Sigmoid colon (tissue), 7 donors: ENCODE data around the gene RAD51AP2. TPM values are rescaled to one million over a fixed set of nuclear protein-coding genes. Genes with fewer than 3 reads are reported as not detected.

ENCODE experiments used
- DNase-seq: peaks from one replicate; pipeline ENCODE4 v3.0.0-alpha.2; 2019
- H3K27ac ChIP-seq, 4 donors: fragments of 200-600 bp; sonication (generic); one replicate each; pipeline ENCODE4 v1.5.1; 2016 to 2019; ENCODE audit warnings: mild to moderate bottlenecking in 1 of 4
- H3K27me3 ChIP-seq, 3 donors: fragments of 200-600 bp; sonication (generic); one replicate each; pipeline ENCODE4 v1.5.1; 2019; ENCODE audit warnings: mild to moderate bottlenecking in 1 of 3
- H3K36me3 ChIP-seq, 4 donors: fragments of 200-600 bp; sonication (generic); one replicate each; pipeline ENCODE4 v1.5.1; 2016 to 2019
- H3K4me1 ChIP-seq, 4 donors: fragments of 200-600 bp; sonication (generic); one replicate each; pipeline ENCODE4 v1.5.1; 2017 to 2019
- H3K4me3 ChIP-seq, 4 donors: fragments of 200-600 bp; sonication (generic); one replicate each; pipeline ENCODE4 v1.5.1; 2017 to 2019; ENCODE audit warnings: mild to moderate bottlenecking in 2 of 4, moderate library complexity in 1 of 4
- H3K9me3 ChIP-seq, 4 donors: fragments of 200-600 bp in 3 of 4; sonication (generic) in 3 of 4; one replicate each; pipeline versions ENCODE4 v1.5.1 to v1.6.1; 2013 to 2019
- EP300 ChIP-seq, 4 donors: sonication (generic); formaldehyde crosslinking; IDR thresholded peaks; one replicate each; pipeline ENCODE4 v1.6.1; 2017; ENCODE audit warnings: antibody characterized with exemption in 4 of 4
- POLR2A ChIP-seq, 2 donors: fragments of 450-650 bp; IDR thresholded peaks; one replicate each; pipeline ENCODE4 v1.6.1; 2016; ENCODE audit warnings: antibody characterized with exemption in 2 of 2, mild to moderate bottlenecking in 2 of 2, moderate library complexity in 2 of 2
- POLR2AphosphoS5 ChIP-seq, 4 donors: sonication (generic); formaldehyde crosslinking; IDR thresholded peaks; one replicate each; pipeline ENCODE4 v1.6.1; 2017; ENCODE audit warnings: antibody characterized with exemption in 4 of 4
- WGBS, 2 donors: extraction: QIAGEN DNeasy Blood & Tissue Kit; methylation state at CpG; one replicate each; pipeline ENCODE4 v1.1.7; 2013; 5-methylcytosine and 5-hydroxymethylcytosine counted together
- intact Hi-C: fragments of 100-400 bp; cut with DNase I; formaldehyde crosslinking; loops from one replicate; pipeline ENCODE4 v1.15.1; 2023
- polyA plus RNA-seq, 3 donors: library from polyadenylated mRNA; stranded (reverse); fragments of 200-250 nt; gene quantifications; one replicate each; pipeline ENCODE4 v1.2.3, GENCODE V29; 2013
- total RNA-seq, 4 donors: library from RNA; depleted of rRNA; stranded (reverse); fragments of >200 nt; gene quantifications; one replicate each; pipeline ENCODE4 v1.1.0, GENCODE V29; 2016
- TF ChIP-seq, protein P1 (sequence below), 4 experiments: fragments of 450-650 bp in 3 of 4; fragments of 200-600 bp in 1 of 4; IDR thresholded peaks; one replicate each; pipeline ENCODE4 v1.5.1; 2016 to 2019; ENCODE audit warnings: antibody characterized with exemption in 4 of 4, mild to moderate bottlenecking in 3 of 4, moderate library complexity in 2 of 4
- donor health status: healthy with polysubstance abuse.
- donor health status: Bipolar disorder and iron deficiency.
- donor health status: healthy.

The RAD51AP2 gene
- total and polyA plus RNA-seq, 7 donors, result 0.01 to 0.16 TPM; not detected in 5

DNA sequence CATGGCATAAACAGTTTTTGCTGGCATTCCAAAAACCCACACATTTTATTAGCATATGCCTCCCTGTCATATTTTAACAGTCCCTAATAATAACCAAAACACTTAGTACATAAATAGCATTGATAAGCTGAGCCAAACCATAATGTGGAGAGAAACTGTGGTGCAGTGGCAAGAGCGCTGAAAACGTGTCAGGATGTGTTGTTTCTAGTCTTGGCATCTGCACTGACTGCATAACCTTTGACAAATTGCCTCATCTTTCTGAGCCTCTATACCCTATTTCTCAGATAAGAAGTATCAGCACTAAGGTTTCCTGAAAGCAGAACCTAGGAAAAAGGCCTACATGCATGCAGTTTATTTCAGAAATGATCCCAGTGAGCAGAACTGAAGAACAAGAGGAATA, 41.4 kb downstream of the RAD51AP2 start:
- Histone ChIP-seq H3K4me1 (no peaks in the 10 kb centered on the region), H3K4me3 (no peak overlapping the region), H3K9me3 (no peaks in the 10 kb centered on the region), H3K36me3 (no peaks in the 10 kb centered on the region), H3K27ac (no peak overlapping the region), H3K27me3 (no peaks in the 10 kb centered on the region)
- intact Hi-C loops, result no loop called here
- TF ChIP-seq POLR2A (IDR thresholded peaks at IDR 0.05), result no peak
- TF ChIP-seq EP300 (IDR thresholded peaks at IDR 0.05), result no peak
- TF ChIP-seq, protein P1, sequence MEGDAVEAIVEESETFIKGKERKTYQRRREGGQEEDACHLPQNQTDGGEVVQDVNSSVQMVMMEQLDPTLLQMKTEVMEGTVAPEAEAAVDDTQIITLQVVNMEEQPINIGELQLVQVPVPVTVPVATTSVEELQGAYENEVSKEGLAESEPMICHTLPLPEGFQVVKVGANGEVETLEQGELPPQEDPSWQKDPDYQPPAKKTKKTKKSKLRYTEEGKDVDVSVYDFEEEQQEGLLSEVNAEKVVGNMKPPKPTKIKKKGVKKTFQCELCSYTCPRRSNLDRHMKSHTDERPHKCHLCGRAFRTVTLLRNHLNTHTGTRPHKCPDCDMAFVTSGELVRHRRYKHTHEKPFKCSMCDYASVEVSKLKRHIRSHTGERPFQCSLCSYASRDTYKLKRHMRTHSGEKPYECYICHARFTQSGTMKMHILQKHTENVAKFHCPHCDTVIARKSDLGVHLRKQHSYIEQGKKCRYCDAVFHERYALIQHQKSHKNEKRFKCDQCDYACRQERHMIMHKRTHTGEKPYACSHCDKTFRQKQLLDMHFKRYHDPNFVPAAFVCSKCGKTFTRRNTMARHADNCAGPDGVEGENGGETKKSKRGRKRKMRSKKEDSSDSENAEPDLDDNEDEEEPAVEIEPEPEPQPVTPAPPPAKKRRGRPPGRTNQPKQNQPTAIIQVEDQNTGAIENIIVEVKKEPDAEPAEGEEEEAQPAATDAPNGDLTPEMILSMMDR (IDR thresholded peaks at IDR 0.05), result no peak
- no peak for TF ChIP-seq POLR2AphosphoS5 (IDR thresholded peaks at IDR 0.05)
- WGBS, 2 donors, result 74 to 83% methylated on average over 2 of the region's 2 CpGs
- DNase-seq, result no peak

DNA sequence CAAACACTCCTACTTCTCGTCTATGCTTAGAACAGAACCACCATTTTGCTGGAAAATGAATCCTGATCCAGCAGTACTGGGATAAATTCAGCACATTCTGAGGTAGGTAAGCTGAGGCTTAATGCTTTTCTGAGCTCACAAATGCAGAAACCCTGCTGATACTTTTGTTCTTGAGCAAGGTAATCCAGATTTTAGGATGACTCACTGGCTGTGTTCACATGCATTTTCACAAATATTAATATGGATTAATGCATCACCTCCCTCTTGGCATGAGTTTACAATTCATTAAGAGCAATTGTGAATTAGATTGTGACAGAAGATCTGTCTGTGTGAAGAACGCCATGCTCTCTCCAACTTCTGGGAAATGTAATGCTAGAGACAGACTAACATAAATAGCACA, 42.2 kb downstream of the RAD51AP2 start:
- TF ChIP-seq EP300 (IDR thresholded peaks at IDR 0.05) (no peak), POLR2A (IDR thresholded peaks at IDR 0.05) (no peak), POLR2AphosphoS5 (IDR thresholded peaks at IDR 0.05) (no peak)
- TF ChIP-seq, protein P1 (IDR thresholded peaks at IDR 0.05), result no peak
- Histone ChIP-seq H3K9me3 (no peaks in the 10 kb centered on the region), H3K27me3 (no peaks in the 10 kb centered on the region), H3K36me3 (no peaks in the 10 kb centered on the region), H3K27ac (no peak overlapping the region), H3K4me3 (no peak overlapping the region), H3K4me1 (no peaks in the 10 kb centered on the region)
- intact Hi-C loops, result no loop called here
- 76 to 89% methylated on average over 2 of the region's 2 CpGs for WGBS, 2 donors
- no peak for DNase-seq

DNA sequence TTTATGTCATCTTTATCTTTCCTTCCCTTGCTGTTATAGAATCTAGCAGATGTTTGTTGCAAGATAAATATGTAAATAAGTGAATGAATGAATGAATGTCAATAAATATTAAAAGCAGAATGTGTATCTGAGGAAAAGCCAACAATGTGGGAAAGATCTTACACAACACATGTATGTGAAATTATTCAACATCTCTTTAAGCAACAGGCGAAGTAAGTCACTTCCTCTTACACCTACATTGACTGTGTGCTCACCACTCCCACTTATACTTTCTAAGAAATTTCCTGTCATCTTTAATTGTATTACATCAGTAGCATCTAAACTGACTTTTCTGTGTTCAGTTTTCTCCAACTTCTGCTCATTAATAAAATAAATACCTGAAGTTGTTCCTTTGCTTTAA, 43.0 kb downstream of the RAD51AP2 start:
- Histone ChIP-seq H3K4me3 (no peak overlapping the region), H3K27ac (no peak overlapping the region), H3K9me3 (no peaks in the 10 kb centered on the region), H3K4me1 (no peaks in the 10 kb centered on the region), H3K27me3 (no peaks in the 10 kb centered on the region), H3K36me3 (no peaks in the 10 kb centered on the region)
- DNase-seq, result no peak
- intact Hi-C loops, result no loop called here
- TF ChIP-seq POLR2A (IDR thresholded peaks at IDR 0.05) (no peak), EP300 (IDR thresholded peaks at IDR 0.05) (no peak), POLR2AphosphoS5 (IDR thresholded peaks at IDR 0.05) (no peak)
- TF ChIP-seq, protein P1 (IDR thresholded peaks at IDR 0.05), result no peak
- 71 to 77% methylated on average over 1 of the region's 1 CpG for WGBS, 2 donors

DNA sequence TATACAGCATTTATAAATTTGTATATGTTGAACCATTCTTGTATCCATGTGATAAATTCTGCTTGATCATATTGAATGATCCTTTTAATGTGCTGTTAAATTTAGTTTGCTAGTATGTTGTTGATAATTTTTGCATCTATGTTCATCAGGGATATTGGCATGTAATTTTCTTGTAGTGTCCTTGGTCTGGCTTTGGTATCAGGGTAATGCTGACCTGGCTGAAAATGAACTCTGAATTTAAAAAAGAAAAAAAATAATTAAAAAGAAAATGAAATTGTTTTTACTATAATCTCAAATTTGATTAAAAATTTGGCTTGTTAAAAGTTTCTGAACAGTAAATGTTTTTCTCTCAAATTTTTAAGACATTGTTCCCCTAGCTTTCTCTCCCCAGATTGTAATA, 46.3 kb downstream of the RAD51AP2 start:
- intact Hi-C loops, result no loop called here
- DNase-seq, result no peak
- Histone ChIP-seq H3K4me1 (no peaks in the 10 kb centered on the region), H3K9me3 (no peaks in the 10 kb centered on the region), H3K27ac (no peak overlapping the region), H3K36me3 (no peaks in the 10 kb centered on the region), H3K27me3 (no peaks in the 10 kb centered on the region), H3K4me3 (no peak overlapping the region)
- TF ChIP-seq POLR2A (IDR thresholded peaks at IDR 0.05), result no peak

DNA sequence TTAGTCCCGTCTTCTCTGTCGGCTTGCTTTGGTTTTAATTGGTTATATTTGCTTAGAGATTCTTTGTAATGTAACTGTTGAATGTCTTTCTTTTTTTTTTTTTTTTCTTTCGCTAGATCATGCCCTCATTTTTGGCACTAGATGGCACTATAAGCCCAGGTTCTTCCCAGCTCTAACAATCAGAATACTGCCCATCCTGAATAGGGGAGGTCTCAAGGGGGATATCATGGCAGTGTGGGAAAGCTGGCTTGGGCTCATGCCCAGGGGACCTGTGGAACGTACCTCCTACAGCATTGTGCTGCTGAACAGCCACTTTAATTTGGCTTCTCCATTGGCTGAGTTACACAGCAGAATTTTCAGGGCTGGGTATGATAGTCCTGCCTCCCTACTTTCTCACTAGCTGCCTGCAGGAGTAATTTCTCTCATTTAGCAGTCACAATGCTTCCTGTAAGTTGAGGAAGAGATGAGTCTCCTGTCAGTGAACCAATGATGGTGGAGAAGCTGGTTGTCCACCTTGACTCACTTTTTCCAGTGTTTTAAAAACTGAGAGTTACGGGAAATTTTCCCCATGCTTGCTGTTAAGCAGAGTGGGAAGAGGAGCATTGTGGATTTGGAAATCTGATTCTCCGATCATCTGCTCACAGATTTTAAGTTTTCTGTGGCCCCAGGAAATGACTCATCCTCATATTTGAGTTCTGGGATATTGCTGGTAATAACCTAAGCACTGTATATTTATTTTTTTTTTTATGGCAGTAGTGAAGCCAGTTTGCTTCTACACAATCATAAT, 47.2 kb downstream of the RAD51AP2 start:
- H3K4me3 ChIP-seq, result no peak overlapping the region
- no peaks in the 10 kb centered on the region for H3K36me3 ChIP-seq
- H3K9me3 ChIP-seq, result no peaks in the 10 kb centered on the region
- 60 to 71% methylated on average over 6 of the region's 6 CpGs for WGBS, 2 donors
- no peak overlapping the region for H3K27ac ChIP-seq
- no peaks in the 10 kb centered on the region for H3K4me1 ChIP-seq
- TF ChIP-seq POLR2AphosphoS5 (IDR thresholded peaks at IDR 0.05) (no peak), POLR2A (IDR thresholded peaks at IDR 0.05) (no peak)
- TF ChIP-seq, protein P1 (IDR thresholded peaks at IDR 0.05), result peak in 1 of 4 experiments; percentile 16
- intact Hi-C loops, result no loop called here
- no peak for DNase-seq
- H3K27me3 ChIP-seq, result no peaks in the 10 kb centered on the region
